C4-2B (cell line): ENCODE measurements around the gene PTPRN2.

Experiments used
- ZFX ChIP-seq: fragments of 450-650 bp; IDR thresholded peaks from 2 replicates; pipeline ENCODE4 v1.6.1; 2017
- TF ChIP-seq, protein P1 (sequence below): fragments of 450-650 bp; conservative IDR thresholded peaks from 2 replicates; pipeline ENCODE4 v1.5.1; 2017; ENCODE audit warnings: mild to moderate bottlenecking

DNA sequence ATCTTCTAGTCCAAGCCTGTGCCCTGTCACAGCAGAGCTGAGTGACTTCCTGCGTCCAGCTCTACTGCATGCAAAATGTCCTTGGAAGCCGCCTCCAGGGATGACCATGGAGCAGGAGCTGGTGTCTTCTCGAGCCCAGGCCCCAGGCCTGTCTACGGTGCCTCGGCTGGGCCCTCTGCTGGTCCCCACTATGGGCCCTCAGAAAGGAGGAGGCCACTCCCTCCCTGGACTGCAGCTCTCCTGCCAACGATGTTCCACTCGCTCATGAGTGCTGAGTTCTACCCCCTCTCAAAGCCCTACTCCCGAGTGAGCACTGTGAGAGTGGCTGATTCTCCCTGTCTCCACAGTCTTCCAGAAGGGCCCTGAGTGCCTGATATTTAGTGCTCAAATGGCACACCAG, 504.9 kb downstream of the PTPRN2 start:
- TF ChIP-seq, protein P1, sequence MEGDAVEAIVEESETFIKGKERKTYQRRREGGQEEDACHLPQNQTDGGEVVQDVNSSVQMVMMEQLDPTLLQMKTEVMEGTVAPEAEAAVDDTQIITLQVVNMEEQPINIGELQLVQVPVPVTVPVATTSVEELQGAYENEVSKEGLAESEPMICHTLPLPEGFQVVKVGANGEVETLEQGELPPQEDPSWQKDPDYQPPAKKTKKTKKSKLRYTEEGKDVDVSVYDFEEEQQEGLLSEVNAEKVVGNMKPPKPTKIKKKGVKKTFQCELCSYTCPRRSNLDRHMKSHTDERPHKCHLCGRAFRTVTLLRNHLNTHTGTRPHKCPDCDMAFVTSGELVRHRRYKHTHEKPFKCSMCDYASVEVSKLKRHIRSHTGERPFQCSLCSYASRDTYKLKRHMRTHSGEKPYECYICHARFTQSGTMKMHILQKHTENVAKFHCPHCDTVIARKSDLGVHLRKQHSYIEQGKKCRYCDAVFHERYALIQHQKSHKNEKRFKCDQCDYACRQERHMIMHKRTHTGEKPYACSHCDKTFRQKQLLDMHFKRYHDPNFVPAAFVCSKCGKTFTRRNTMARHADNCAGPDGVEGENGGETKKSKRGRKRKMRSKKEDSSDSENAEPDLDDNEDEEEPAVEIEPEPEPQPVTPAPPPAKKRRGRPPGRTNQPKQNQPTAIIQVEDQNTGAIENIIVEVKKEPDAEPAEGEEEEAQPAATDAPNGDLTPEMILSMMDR: no peak
- no peak for TF ChIP-seq ZFX
